Left lung (tissue), 10 donors: ENCODE results near the gene MPRIP. TPM values are rescaled to one million over a fixed set of nuclear protein-coding genes. Genes with fewer than 3 reads are reported as not detected.

ENCODE experiments used
- ATAC-seq: fragments of 200-7000 bp; cut with Tn5 transposase; one replicate; pipeline ENCODE4 v1.9.1; 2020; ENCODE audit warnings: moderate library complexity
- DNase-seq, 4 donors: peaks; one replicate each; pipeline ENCODE4 v3.0.0-alpha.2; 2013 to 2020
- H3K27ac ChIP-seq, 2 donors: fragments of 200-600 bp; sonication (generic) in 1 of 2; one replicate each; pipeline versions ENCODE4 v1.5.0 to v1.8.0; 2020 to 2021
- H3K27me3 ChIP-seq, 2 donors: fragments of 200-600 bp; sonication (generic) in 1 of 2; one replicate each; pipeline versions ENCODE4 v1.5.0 to v1.8.0; 2020 to 2021
- H3K36me3 ChIP-seq, 2 donors: fragments of 200-600 bp; sonication (generic) in 1 of 2; one replicate each; pipeline versions ENCODE4 v1.5.0 to v1.8.0; 2020 to 2021
- H3K4me1 ChIP-seq, 2 donors: fragments of 200-600 bp; one replicate each; pipeline ENCODE4 v1.8.0; 2021
- H3K4me3 ChIP-seq, 2 donors: fragments of 200-600 bp; sonication (generic) in 1 of 2; one replicate each; pipeline versions ENCODE4 v1.5.0 to v1.8.0; 2020 to 2021; ENCODE audit warnings: mild to moderate bottlenecking in 1 of 2
- H3K9me3 ChIP-seq, 2 donors: fragments of 200-600 bp; sonication (generic) in 1 of 2; one replicate each; pipeline versions ENCODE4 v1.5.0 to v1.8.0; 2020 to 2021
- intact Hi-C, 2 donors: fragments of 100-400 bp; cut with DNase I; formaldehyde crosslinking; loops; one replicate each; pipeline versions ENCODE4 v1.11.2 to v1.14.2; 2022
- polyA plus RNA-seq, 6 donors: library from polyadenylated mRNA; unstranded; fragments of 120-200 nt; gene quantifications; one replicate each; pipeline ENCODE4 v1.2.1, GENCODE V29; 2013; ENCODE audit not compliant: insufficient read length in 6 of 6
- total RNA-seq, 2 donors: library from RNA; stranded (reverse); fragmentation: NEBNext Ultra II Directional; extraction: Animal tissue kit (Norgen Biotek cat#: 25700); gene quantifications; one replicate each; pipeline ENCODE4 v1.2.1, GENCODE V29; 2021
- TF ChIP-seq, protein P1 (sequence below), 2 donors: fragments of 200-600 bp; sonication (generic) in 1 of 2; IDR thresholded peaks; one replicate each; pipeline versions ENCODE4 v1.5.0 to v1.8.0; 2021; ENCODE audit warnings: antibody characterized with exemption in 2 of 2
- donor health status: DM: no; HTN: yes; CAD: no.
- donor health status: DM: no; HTN: no; CAD: no.

Gene MPRIP
- total and polyA plus RNA-seq, 8 donors: 221 to 338 (median 257) TPM

DNA sequence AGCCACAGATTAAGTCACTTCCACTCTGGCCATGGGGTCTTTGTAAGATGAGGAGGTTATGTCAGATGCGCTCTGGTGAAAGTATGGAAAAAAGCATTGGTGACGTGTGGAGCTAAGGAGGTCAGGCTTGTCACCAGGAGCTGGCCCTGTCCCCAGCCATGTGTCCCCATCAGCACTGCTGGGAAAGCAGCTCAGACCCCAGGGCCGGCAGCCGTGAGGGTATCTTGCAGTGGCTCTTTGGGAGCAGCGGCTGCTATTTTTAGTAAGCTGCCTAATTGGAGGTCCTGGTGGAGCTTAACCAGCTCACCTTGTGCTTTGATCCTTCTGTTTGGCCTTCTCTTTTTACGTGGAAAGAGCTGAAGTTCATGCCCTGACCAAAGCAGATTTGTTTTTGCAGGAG lies 60.9 kb downstream of the MPRIP start:
- Histone ChIP-seq H3K9me3 (no peaks in the 10 kb centered on the region), H3K36me3 (peaks cover 0 to 19% of the 10 kb centered on the region in 2 donors), H3K27ac (no peak overlapping the region), H3K4me3 (no peak overlapping the region), H3K27me3 (no peaks in the 10 kb centered on the region), H3K4me1 (peaks cover 26% of the 10 kb centered on the region in 2 donors)
- no peak for ATAC-seq
- intact Hi-C loops: loop anchor here in 1 of 2 donors (10.0 kb wide), 1 partner anchor 48 kb away; no protein-coding TSS in a partner anchor
- DNase-seq: no peak
- TF ChIP-seq, protein P1, sequence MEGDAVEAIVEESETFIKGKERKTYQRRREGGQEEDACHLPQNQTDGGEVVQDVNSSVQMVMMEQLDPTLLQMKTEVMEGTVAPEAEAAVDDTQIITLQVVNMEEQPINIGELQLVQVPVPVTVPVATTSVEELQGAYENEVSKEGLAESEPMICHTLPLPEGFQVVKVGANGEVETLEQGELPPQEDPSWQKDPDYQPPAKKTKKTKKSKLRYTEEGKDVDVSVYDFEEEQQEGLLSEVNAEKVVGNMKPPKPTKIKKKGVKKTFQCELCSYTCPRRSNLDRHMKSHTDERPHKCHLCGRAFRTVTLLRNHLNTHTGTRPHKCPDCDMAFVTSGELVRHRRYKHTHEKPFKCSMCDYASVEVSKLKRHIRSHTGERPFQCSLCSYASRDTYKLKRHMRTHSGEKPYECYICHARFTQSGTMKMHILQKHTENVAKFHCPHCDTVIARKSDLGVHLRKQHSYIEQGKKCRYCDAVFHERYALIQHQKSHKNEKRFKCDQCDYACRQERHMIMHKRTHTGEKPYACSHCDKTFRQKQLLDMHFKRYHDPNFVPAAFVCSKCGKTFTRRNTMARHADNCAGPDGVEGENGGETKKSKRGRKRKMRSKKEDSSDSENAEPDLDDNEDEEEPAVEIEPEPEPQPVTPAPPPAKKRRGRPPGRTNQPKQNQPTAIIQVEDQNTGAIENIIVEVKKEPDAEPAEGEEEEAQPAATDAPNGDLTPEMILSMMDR (IDR thresholded peaks at IDR 0.05): no peak

DNA sequence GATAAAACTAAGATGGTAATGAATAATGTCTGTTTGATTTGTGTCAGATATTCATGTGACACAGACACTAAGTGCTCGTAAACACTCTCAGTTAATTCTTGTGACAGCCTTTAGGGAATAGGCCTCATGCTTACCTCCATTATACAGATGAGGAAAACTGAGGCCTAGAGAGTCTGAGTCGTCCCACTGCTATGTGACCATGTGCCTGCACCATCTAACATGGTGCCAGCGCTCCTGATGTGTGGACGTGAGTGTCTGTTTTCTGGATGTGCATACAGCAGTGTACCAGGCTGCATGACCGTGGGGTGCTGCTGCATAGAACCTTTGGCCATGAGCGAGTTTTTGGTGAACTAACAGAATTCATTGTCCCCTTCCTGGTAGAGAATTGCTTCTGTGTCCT lies 61.8 kb downstream of the MPRIP start:
- H3K36me3 ChIP-seq: peaks cover 0 to 12% of the 10 kb centered on the region in 2 donors
- no peak overlapping the region for H3K4me3 ChIP-seq
- intact Hi-C loops: loop anchor here in 1 of 2 donors (10.0 kb wide), 1 partner anchor 49 kb away; no protein-coding TSS in a partner anchor
- ATAC-seq: no peak
- H3K27me3 ChIP-seq: no peaks in the 10 kb centered on the region
- H3K27ac ChIP-seq: no peak overlapping the region
- no peaks in the 10 kb centered on the region for H3K9me3 ChIP-seq
- peaks cover 27 to 35% of the 10 kb centered on the region in 2 donors for H3K4me1 ChIP-seq
- DNase-seq: no peak
- TF ChIP-seq, protein P1 (IDR thresholded peaks at IDR 0.05): no peak

DNA sequence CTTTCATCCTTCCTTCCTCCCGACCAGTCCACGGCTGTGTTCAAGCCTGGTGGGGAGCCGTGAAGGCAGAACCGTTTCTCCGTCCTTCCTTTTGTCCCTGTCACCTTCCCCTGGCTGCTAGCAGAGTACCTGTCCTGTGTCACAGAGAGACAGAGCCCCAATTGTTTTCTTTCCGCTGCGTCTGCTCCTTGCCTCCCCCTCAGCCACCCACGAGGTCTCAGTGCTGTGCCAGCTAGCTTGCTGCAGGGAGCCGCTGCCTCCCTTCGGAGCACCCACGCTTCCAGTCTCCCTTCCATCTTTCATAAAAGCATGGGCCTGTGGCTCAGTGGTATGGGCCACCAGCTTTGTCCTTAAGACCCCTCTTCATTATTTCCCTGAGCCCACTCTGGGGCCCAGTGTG lies 62.2 kb downstream of the MPRIP start:
- Histone ChIP-seq H3K4me1 (peaks cover 32 to 40% of the 10 kb centered on the region in 2 donors), H3K4me3 (no peak overlapping the region), H3K27me3 (no peaks in the 10 kb centered on the region), H3K27ac (no peak overlapping the region), H3K36me3 (peaks cover 0 to 12% of the 10 kb centered on the region in 2 donors), H3K9me3 (no peaks in the 10 kb centered on the region)
- DNase-seq: no peak
- no peak for ATAC-seq
- intact Hi-C loops: loop anchor here in 1 of 2 donors (10.0 kb wide), 1 partner anchor 50 kb away; no protein-coding TSS in a partner anchor
- TF ChIP-seq, protein P1 (IDR thresholded peaks at IDR 0.05): no peak

DNA sequence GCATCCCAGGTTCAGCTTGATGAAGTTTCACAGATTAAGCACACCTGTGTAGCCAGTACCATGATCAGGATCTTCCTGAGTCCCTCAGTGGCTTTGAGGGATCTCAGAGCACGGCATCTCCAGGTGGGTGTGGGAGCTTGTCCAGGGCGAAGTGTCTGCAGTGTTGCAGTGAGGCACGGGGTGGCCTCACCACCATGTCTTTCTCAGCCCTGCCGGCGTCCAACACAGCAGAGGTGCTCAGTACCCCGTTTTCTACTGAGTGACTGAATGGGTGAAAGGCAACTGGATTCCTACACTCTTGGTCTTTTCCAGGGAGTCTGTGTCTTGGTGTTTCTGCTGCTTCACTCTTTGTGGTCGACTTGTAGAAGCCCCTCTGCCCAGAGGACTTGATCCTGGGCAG lies 63.7 kb downstream of the MPRIP start:
- Histone ChIP-seq H3K9me3 (no peaks in the 10 kb centered on the region), H3K4me3 (no peak overlapping the region), H3K36me3 (peaks cover 0 to 8% of the 10 kb centered on the region in 2 donors), H3K27ac (peak overlapping the region; percentile 24 to 46), H3K27me3 (no peaks in the 10 kb centered on the region), H3K4me1 (peaks cover 46 to 54% of the 10 kb centered on the region in 2 donors)
- TF ChIP-seq, protein P1 (IDR thresholded peaks at IDR 0.05): no peak
- intact Hi-C loops: loop anchor here in 1 of 2 donors (10.0 kb wide), 1 partner anchor 51 kb away; no protein-coding TSS in a partner anchor
- DNase-seq: no peak
- no peak for ATAC-seq

DNA sequence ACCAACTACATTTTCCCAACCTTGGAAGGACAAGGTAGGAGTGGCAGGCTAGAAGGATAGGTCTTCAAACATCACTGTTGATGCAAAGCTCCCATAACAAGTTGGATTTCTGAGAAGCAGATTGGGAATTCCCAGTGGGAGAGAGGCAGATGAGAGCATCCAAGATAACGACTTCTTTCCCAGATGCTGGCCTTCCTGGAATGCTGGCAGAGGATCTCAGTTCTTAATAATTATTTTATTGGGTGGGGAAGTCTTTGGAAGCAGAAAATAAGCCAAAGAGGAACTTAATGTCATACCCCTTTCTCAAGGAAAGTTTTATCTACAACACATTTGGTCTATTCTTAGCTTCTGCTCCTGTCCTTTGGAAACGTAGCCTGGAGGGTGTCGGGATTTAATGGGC lies 64.5 kb downstream of the MPRIP start:
- TF ChIP-seq, protein P1 (IDR thresholded peaks at IDR 0.05): no peak
- peaks cover 0 to 8% of the 10 kb centered on the region in 2 donors for H3K36me3 ChIP-seq
- no peaks in the 10 kb centered on the region for H3K27me3 ChIP-seq
- peak overlapping the region; percentile 24 to 46 for H3K27ac ChIP-seq
- H3K4me1 ChIP-seq: peaks cover 46 to 60% of the 10 kb centered on the region in 2 donors
- intact Hi-C loops: loop anchor here in 1 of 2 donors (10.0 kb wide), 1 partner anchor 52 kb away; no protein-coding TSS in a partner anchor
- no peaks in the 10 kb centered on the region for H3K9me3 ChIP-seq
- no peak overlapping the region for H3K4me3 ChIP-seq
- peak in 1 of 4 donors; percentile 34 for DNase-seq
- no peak for ATAC-seq
